ENCODE results near the gene MKNK2. TPM values are rescaled to one million over a fixed set of nuclear protein-coding genes. Genes with fewer than 3 reads are reported as not detected.

MKNK2 gene
- total and polyA plus RNA-seq, 11 donors, result 110 to 318 (median 155) TPM

DNA sequence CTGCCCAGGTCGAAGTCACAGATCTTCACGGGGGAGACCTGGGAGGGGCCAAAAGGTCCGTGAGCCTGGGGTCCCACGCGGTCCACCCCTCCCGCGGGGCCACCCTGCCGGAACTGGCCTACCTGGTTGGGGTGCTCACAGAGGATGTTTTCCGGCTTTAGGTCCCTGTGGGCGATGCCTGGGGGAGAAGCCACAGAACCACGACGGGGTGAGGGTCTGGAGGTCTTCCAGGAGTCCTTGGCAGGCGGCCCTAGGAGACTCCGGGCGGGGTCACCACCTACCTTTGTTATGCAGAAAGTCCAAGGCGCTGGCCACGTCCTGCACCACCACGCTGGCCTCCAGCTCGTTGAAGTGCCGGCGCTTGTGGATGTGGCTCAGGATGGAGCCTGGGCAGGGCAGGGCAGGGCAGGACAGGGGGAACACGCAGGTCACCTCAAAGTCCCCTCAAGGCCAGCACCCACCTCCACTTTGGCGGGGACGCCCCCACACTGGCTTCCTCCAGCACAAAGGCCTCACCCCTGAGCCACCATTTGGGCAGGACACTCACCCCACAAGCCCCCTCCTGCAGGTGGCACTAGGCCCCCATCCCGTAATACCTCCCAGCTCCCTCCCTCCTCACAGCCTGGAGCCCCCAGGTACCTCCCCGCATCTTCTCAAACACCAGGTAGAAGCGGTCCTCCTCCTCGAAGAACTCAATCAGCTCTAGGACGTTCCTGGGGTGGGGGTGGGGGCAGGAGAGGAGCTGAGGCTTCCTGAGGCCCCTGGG is 8.4 kb downstream of the MKNK2 start:
- Histone ChIP-seq H3K36me3 (peaks cover 0 to 91% (median 70%) of the 10 kb centered on the region in 9 donors), H3K9me3 (no peaks in the 10 kb centered on the region), H3K4me3 (peak overlapping the region in 10 of 12 donors; percentile 30 to 50 (median 38)), H3K4me1 (peaks cover 19 to 89% (median 74%) of the 10 kb centered on the region in 12 donors), H3K27me3 (no peaks in the 10 kb centered on the region), H3K27ac (peak overlapping the region; percentile 71 to 99 (median 90))
- 26 to 40% (median 31%) methylated on average over 19 to 29 of the region's 29 CpGs for WGBS, 4 donors
- intact Hi-C loops (cut with DNase I), result loop anchor here in 1 of 10 donors (1.0 kb wide), 1 partner anchor 10 kb away; no protein-coding TSS in a partner anchor
- DNase-seq (peak in 2 of 5 donors; percentile 53 to 75), ATAC-seq (peak in 2 of 4 donors; percentile 4 to 5)
- no peak for TF ChIP-seq CTCF (IDR thresholded peaks at IDR 0.05)
- TF ChIP-seq POLR2A (IDR thresholded peaks at IDR 0.05), result no peak

DNA sequence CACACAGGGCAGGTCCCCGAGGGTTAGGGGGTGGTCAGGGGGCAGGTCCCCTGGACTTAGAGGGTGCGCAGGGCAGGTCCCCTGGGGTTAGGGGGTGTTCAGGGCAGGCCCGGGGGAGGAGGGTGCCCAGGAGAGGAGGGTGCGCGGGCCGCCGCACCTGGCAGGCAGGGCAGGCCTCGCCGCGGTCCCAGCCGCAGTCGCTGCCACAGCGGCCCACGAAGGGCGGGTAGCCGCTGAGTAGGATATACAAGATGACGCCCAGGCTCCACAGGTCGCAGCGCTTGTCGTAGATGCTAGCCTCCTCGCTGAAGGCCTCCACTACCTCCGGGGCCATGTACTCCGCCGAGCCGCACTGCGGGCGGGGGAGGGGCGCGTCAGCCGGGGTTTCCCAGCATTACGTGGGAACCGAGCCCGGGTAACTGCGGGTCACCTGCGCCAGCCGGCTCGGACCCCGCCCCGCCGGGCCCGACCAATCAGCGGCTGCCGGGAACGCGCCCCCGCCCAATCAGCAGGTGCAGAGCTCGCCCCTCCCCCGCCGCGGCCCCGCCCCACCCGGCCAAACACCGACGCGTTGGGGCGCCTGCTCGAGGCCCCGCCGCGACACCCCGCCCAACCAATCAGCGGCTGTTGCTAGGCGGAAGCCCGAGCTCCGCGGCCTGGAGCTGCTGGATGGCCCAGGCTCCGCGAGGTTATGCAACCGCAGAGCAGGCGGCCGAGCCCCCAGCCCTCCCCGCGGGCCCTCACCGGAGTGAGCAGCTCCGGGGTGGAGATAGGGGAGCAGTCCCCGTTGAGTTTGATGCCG is 9.2 kb downstream of the MKNK2 start:
- TF ChIP-seq CTCF (IDR thresholded peaks at IDR 0.05), result no peak
- peak in 1 of 2 donors; percentile 23 for TF ChIP-seq POLR2A (IDR thresholded peaks at IDR 0.05)
- Histone ChIP-seq H3K27me3 (no peaks in the 10 kb centered on the region), H3K4me3 (peak overlapping the region in 10 of 12 donors; percentile 30 to 56 (median 38)), H3K27ac (peak overlapping the region; percentile 71 to 99 (median 91)), H3K4me1 (peaks cover 18 to 81% (median 66%) of the 10 kb centered on the region in 12 donors), H3K36me3 (peaks cover 0 to 87% (median 71%) of the 10 kb centered on the region in 9 donors), H3K9me3 (no peaks in the 10 kb centered on the region)
- DNase-seq, result peak; percentile 97 to 99 (median 98)
- WGBS, 4 donors, result 20 to 30% (median 26%) methylated on average over 5 to 77 of the region's 77 CpGs
- intact Hi-C loops (cut with DNase I), result loop anchor here in 1 of 10 donors (1.0 kb wide), 1 partner anchor 10 kb away; no protein-coding TSS in a partner anchor
- ATAC-seq, result peak; percentile 71 to 91 (median 88)

DNA sequence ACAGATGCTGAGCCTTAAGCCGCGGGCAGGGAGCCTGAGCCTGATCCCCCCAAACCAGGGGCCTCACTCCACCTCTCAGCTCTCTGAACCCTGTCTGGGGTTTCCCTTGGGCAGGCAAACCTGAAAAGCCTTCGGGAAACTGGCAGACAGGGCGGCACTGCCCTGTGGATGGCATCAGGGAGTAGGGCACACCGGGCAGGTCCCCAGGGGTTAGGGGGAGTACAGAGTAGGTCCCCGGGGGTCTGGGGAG is 9.7 kb downstream of the MKNK2 start:
- DNase-seq (no peak), ATAC-seq (no peak)
- Histone ChIP-seq H3K4me3 (peak overlapping the region in 8 of 12 donors; percentile 22 to 56 (median 32)), H3K27ac (peak overlapping the region; percentile 71 to 99 (median 90)), H3K27me3 (no peaks in the 10 kb centered on the region), H3K4me1 (peaks cover 17 to 76% (median 62%) of the 10 kb centered on the region in 12 donors), H3K36me3 (peaks cover 0 to 82% (median 68%) of the 10 kb centered on the region in 9 donors), H3K9me3 (peaks cover 0 to under 1% (median 0%) of the 10 kb centered on the region in 12 donors)
- no peak for TF ChIP-seq CTCF (IDR thresholded peaks at IDR 0.05)
- no peak for TF ChIP-seq POLR2A (IDR thresholded peaks at IDR 0.05)
- WGBS, 4 donors, result 74 to 92% (median 78%) methylated on average over 2 to 6 of the region's 6 CpGs
- intact Hi-C loops (cut with DNase I), result no loop called here
